Thyroid gland (tissue), 4 donors: ENCODE results near the gene EHBP1. TPM values are rescaled to one million over a fixed set of nuclear protein-coding genes. Genes with fewer than 3 reads are reported as not detected.

Experiments used
- DNase-seq, 2 donors: peaks; one replicate each; pipeline ENCODE4 v3.0.0-alpha.2; 2019
- H3K27ac ChIP-seq, 3 donors: fragments of 200-600 bp; sonication (generic); 1 replicate in 2 of 3; 2 replicates in 1 of 3; pipeline ENCODE4 v1.5.1; 2016 to 2019; ENCODE audit warnings: mild to moderate bottlenecking in 1 of 3, moderate library complexity in 1 of 3
- H3K27me3 ChIP-seq: fragments of 200-600 bp; sonication (generic); one replicate; pipeline ENCODE4 v1.5.1; 2019
- H3K36me3 ChIP-seq, 2 donors: fragments of 200-600 bp; sonication (generic); one replicate each; pipeline ENCODE4 v1.5.1; 2016 to 2019
- H3K4me1 ChIP-seq, 2 donors: fragments of 200-600 bp; sonication (generic); one replicate each; pipeline ENCODE4 v1.5.1; 2017 to 2019
- H3K4me3 ChIP-seq, 3 donors: fragments of 200-600 bp; sonication (generic); replicated peaks in 1 of 3; 1 replicate in 2 of 3; 2 replicates in 1 of 3; pipeline ENCODE4 v1.5.1; 2016; ENCODE audit warnings: mild to moderate bottlenecking in 1 of 3
- H3K9me3 ChIP-seq: fragments of 200-600 bp; sonication (generic); one replicate; pipeline ENCODE4 v1.5.1; 2017
- POLR2A ChIP-seq, 2 donors: fragments of 450-650 bp; IDR thresholded peaks; one replicate each; pipeline ENCODE4 v1.6.1; 2017; ENCODE audit warnings: antibody characterized with exemption in 2 of 2, mild to moderate bottlenecking in 2 of 2, moderate library complexity in 1 of 2
- WGBS, 2 donors: methylation state at CpG; one replicate each; pipeline ENCODE4 v1.1.5; 2017; 5-methylcytosine and 5-hydroxymethylcytosine counted together
- intact Hi-C: fragments of 100-400 bp; cut with DNase I; formaldehyde crosslinking; loops from one replicate; pipeline ENCODE4 v1.15.1; 2023
- total RNA-seq, 4 donors: library from RNA; depleted of rRNA; stranded (reverse); fragments of >200 nt; gene quantifications; one replicate each; pipeline ENCODE4 v1.2.3, GENCODE V29; 2016
- TF ChIP-seq, protein P1 (sequence below), 6 experiments: fragments of 200-600 bp in 3 of 6; fragments of 450-650 bp in 3 of 6; sonication (generic) in 3 of 6; IDR thresholded peaks; one replicate each; pipeline ENCODE4 v1.5.1; 2016 to 2019; ENCODE audit warnings: antibody characterized with exemption in 6 of 6, mild to moderate bottlenecking in 2 of 6, inconsistent platforms in 1 of 6, moderate library complexity in 1 of 6

The EHBP1 gene
- total RNA-seq, 4 donors from 2014 or later = 49.9 to 68.8 (median 57.0) TPM

DNA sequence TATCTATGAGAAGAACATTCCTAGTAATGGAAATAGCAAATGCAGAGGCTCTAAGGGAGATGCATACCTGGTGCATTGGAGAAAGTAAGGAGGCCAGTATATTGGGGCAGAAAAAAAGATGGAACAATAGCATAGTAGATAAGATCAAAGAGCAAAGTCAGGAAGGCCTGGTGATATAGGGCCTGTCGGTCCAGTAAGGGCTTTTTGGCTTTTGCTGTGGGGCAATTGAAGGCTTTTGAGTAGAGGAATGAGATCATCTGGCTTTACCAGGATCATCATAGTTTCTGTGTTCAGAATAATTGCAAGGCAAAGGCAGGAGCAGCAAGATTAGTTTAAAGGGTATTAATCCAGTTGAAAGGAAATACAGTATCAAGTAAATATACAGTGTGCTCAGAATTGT lies 111.8 kb downstream of the EHBP1 start:
- no peak overlapping the region for H3K27ac ChIP-seq
- no peak overlapping the region for H3K4me3 ChIP-seq
- intact Hi-C loops = no loop called here
- DNase-seq = no peak
- H3K27me3 ChIP-seq = no peaks in the 10 kb centered on the region
- no peaks in the 10 kb centered on the region for H3K36me3 ChIP-seq
- no peaks in the 10 kb centered on the region for H3K9me3 ChIP-seq
- H3K4me1 ChIP-seq = peaks cover 21 to 28% of the 10 kb centered on the region in 2 donors
- no peak for TF ChIP-seq POLR2A (IDR thresholded peaks at IDR 0.05)
- TF ChIP-seq, protein P1, sequence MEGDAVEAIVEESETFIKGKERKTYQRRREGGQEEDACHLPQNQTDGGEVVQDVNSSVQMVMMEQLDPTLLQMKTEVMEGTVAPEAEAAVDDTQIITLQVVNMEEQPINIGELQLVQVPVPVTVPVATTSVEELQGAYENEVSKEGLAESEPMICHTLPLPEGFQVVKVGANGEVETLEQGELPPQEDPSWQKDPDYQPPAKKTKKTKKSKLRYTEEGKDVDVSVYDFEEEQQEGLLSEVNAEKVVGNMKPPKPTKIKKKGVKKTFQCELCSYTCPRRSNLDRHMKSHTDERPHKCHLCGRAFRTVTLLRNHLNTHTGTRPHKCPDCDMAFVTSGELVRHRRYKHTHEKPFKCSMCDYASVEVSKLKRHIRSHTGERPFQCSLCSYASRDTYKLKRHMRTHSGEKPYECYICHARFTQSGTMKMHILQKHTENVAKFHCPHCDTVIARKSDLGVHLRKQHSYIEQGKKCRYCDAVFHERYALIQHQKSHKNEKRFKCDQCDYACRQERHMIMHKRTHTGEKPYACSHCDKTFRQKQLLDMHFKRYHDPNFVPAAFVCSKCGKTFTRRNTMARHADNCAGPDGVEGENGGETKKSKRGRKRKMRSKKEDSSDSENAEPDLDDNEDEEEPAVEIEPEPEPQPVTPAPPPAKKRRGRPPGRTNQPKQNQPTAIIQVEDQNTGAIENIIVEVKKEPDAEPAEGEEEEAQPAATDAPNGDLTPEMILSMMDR (IDR thresholded peaks at IDR 0.05) = no peak
- WGBS, 2 donors = 80 to 84% methylated on average over 1 of the region's 1 CpG

DNA sequence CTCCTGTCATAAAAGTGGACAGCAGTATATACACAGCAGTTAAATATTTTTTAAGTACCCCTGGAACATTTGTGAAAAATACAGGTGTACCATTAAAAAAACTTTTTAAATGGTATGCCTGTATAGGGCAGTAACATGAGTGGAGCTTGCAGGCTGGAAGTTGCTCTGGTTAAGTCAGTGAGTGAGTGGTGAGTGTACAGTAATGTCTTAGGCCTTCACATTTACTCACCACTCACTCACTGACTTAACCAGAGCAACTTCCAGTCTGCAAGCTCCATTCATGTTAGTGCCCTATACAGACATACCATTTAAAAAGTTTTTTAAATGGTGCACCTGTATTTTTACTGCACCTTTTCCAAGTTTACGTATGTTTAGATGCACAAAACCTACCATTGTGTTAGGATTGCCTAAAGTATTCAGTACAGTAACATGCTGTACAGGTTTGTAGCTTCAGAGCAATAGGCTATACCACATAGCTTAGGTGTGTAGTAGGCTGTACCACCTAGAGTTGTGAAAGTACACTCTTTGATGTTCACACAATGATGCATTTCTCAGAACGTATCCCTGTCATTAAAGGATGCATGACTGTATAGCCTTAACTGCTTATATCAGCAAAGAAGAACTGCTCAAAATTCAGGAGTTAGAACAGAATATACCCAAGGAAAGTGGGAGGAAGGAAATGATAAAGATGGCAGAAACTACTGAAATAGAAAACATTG lies 112.6 kb downstream of the EHBP1 start:
- Histone ChIP-seq H3K4me3 (no peak overlapping the region), H3K27ac (no peak overlapping the region), H3K36me3 (no peaks in the 10 kb centered on the region), H3K4me1 (peaks cover 21 to 28% of the 10 kb centered on the region in 2 donors), H3K27me3 (no peaks in the 10 kb centered on the region), H3K9me3 (no peaks in the 10 kb centered on the region)
- TF ChIP-seq, protein P1 (IDR thresholded peaks at IDR 0.05) = no peak
- no peak for TF ChIP-seq POLR2A (IDR thresholded peaks at IDR 0.05)
- intact Hi-C loops = no loop called here
- WGBS, 2 donors = 92 to 100% methylated on average over 2 of the region's 2 CpGs
- no peak for DNase-seq

DNA sequence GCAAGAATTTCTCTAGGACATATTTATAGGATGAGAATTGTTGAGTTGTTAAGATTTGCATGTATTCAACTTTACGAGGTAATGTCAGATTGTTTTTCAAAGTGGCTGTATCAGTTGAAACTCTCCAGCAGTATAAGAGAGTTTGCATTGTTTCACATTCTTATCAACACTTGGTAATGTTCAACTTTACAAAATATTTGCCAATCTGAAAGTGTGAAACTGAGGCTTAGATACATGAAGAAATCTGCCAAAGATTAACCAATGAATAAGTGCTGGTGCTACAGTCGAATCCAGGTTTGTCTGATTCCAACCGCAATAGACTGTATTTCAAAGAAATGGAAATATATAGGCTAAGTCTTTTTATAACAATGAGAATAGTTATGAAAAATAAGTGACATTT lies 117.0 kb downstream of the EHBP1 start:
- no peak for TF ChIP-seq POLR2A (IDR thresholded peaks at IDR 0.05)
- TF ChIP-seq, protein P1 (IDR thresholded peaks at IDR 0.05) = no peak
- 95 to 96% methylated on average over 3 of the region's 3 CpGs for WGBS, 2 donors
- Histone ChIP-seq H3K4me1 (no peaks in the 10 kb centered on the region), H3K36me3 (no peaks in the 10 kb centered on the region), H3K27me3 (no peaks in the 10 kb centered on the region), H3K4me3 (no peak overlapping the region), H3K27ac (no peak overlapping the region), H3K9me3 (no peaks in the 10 kb centered on the region)
- DNase-seq = no peak
- intact Hi-C loops = no loop called here

- Histone ChIP-seq H3K27ac (no peak overlapping the region), H3K9me3 (no peaks in the 10 kb centered on the region), H3K27me3 (no peaks in the 10 kb centered on the region), H3K4me1 (no peaks in the 10 kb centered on the region), H3K4me3 (no peak overlapping the region), H3K36me3 (no peaks in the 10 kb centered on the region)
- TF ChIP-seq, protein P1 (IDR thresholded peaks at IDR 0.05) = no peak
- no peak for TF ChIP-seq POLR2A (IDR thresholded peaks at IDR 0.05)
- intact Hi-C loops = no loop called here
- no peak for DNase-seq
- 98 to 99% methylated on average over 1 of the region's 1 CpG for WGBS, 2 donors
These were observed 118.9 kb downstream of the EHBP1 start for GRCh38 chr2:62824388-62824787.

- intact Hi-C loops = no loop called here
- TF ChIP-seq, protein P1 (IDR thresholded peaks at IDR 0.05) = no peak
- no peak for TF ChIP-seq POLR2A (IDR thresholded peaks at IDR 0.05)
- Histone ChIP-seq H3K27me3 (no peaks in the 10 kb centered on the region), H3K4me3 (no peak overlapping the region), H3K4me1 (no peaks in the 10 kb centered on the region), H3K27ac (no peak overlapping the region), H3K36me3 (no peaks in the 10 kb centered on the region), H3K9me3 (no peaks in the 10 kb centered on the region)
- no peak for DNase-seq
- 77 to 81% methylated on average over 3 of the region's 3 CpGs for WGBS, 2 donors
These were observed 120.6 kb downstream of the EHBP1 start for GRCh38 chr2:62826141-62826540.
